Pons (tissue), 1 donor: Measurements from ENCODE around the gene ANGPTL7.
"Not testable (repeated sequence)": the region's sequence is repeated elsewhere in the genome, so short reads cannot be mapped to it uniquely, and the experiment has no call there.

Source experiments
- DNase-seq: peaks from one replicate; pipeline ENCODE4 v3.0.0-alpha.2; 2016; ENCODE audit warnings: low spot score

The ANGPTL7 gene

GRCh38 chr1:11169202-11169601 is 20.0 kb upstream of the ANGPTL7 start:
- DNase-seq = no peak

- DNase-seq = no peak
Measured at GRCh38 chr1:11170102-11170501, 19.1 kb upstream of the ANGPTL7 start.

GRCh38 chr1:11174261-11174942 is 14.8 kb upstream of the ANGPTL7 start:
- DNase-seq = peak; percentile 42

- no peak for DNase-seq
Measured at GRCh38 chr1:11175461-11175860, 13.7 kb upstream of the ANGPTL7 start.

- DNase-seq = no peak
Measured at GRCh38 chr1:11176081-11176706, 13.0 kb upstream of the ANGPTL7 start.

- DNase-seq = no peak
Measured at GRCh38 chr1:11178021-11179015, 10.8 kb upstream of the ANGPTL7 start.

GRCh38 chr1:11179125-11179524 is 10.0 kb upstream of the ANGPTL7 start:
- DNase-seq = no peak

- not testable (repeated sequence) for DNase-seq
Measured at GRCh38 chr1:11179749-11180148, 9.4 kb upstream of the ANGPTL7 start.

GRCh38 chr1:11180342-11180744 is 8.8 kb upstream of the ANGPTL7 start:
- DNase-seq = no peak

GRCh38 chr1:11182884-11183283 is 6.3 kb upstream of the ANGPTL7 start:
- DNase-seq = no peak

GRCh38 chr1:11184973-11185372 is 4.2 kb upstream of the ANGPTL7 start:
- peak; percentile 77 for DNase-seq

GRCh38 chr1:11187000-11187399 is 2.2 kb upstream of the ANGPTL7 start:
- DNase-seq = peak; percentile 75

GRCh38 chr1:11187494-11187893 is 1.7 kb upstream of the ANGPTL7 start:
- DNase-seq = peak; percentile 20

- DNase-seq = peak; percentile 45
Measured at GRCh38 chr1:11187931-11188330, 1.2 kb upstream of the ANGPTL7 start.

GRCh38 chr1:11188381-11188780 is 774 bp upstream of the ANGPTL7 start:
- no peak for DNase-seq

GRCh38 chr1:11193376-11193775 is 4.2 kb downstream of the ANGPTL7 start:
- no peak for DNase-seq

GRCh38 chr1:11194407-11195176 is 5.4 kb downstream of the ANGPTL7 start:
- no peak for DNase-seq

GRCh38 chr1:11196945-11197344 is 7.8 kb downstream of the ANGPTL7 start:
- DNase-seq = no peak

GRCh38 chr1:11197359-11197758 is 8.2 kb downstream of the ANGPTL7 start:
- no peak for DNase-seq

- DNase-seq = peak; percentile 65
Measured at GRCh38 chr1:11198257-11198656, 9.1 kb downstream of the ANGPTL7 start.

GRCh38 chr1:11198851-11199594 is 9.9 kb downstream of the ANGPTL7 start:
- DNase-seq = peak; percentile 90
